Measurements from ENCODE around the gene ATAD3A.

DNA sequence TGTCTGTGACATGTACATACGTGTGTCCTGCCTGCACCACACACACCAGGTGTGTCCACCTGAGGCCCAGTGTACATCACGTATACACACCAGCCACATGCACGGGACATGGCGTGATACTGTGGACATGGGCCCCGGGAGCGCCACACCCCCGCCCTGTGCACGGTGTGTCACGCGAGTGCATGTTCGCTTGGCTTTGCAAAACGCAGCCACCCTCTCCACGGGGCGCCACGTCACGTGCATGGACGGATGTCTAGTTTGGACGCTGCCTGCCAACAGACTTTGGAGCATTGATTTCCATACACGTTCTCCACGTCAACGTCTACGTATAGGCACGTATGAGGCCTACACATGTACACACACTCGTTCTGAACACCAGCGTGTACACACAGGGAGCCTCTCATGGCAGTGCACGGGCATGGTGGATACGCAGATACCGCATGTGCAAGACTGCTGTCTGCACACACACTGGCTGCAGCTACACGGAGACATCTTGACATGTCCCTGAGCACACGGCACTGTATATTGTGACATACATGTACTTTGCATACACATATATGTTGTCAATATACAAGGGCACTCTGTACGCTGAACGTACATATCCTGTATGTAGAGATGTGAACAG lies 25.8 kb downstream of the ATAD3A start:
- no peak for TF ChIP-seq CTCF (IDR thresholded peaks at IDR 0.05; ENCODE audit: low read depth, low read length)
- TF ChIP-seq EZH2phosphoT487 (IDR thresholded peaks at IDR 0.05; ENCODE audit: low read depth) = no peak
